ENCODE data around the gene LRRC45. TPM values are rescaled to one million over a fixed set of nuclear protein-coding genes. Genes with fewer than 3 reads are reported as not detected.

Gene LRRC45
- total RNA-seq, 1 experiment from 2014 or later = 35.2 TPM

- Histone ChIP-seq H3K27me3 (replicated peaks) (no peaks in the 10 kb centered on the region), H3K36me3 (peaks cover 87% of the 10 kb centered on the region), H3K9me3 (replicated peaks) (no peaks in the 10 kb centered on the region), H3K27ac (no peak overlapping the region), H3K4me1 (replicated peaks) (peaks cover 27% of the 10 kb centered on the region), H3K4me3 (no peak overlapping the region)
- no peak for DNase-seq (ENCODE audit: low read depth in 1 of 2, low spot score in 2 of 2)
Measured at GRCh38 chr17:82055023-82055964, 32.2 kb downstream of the LRRC45 start.

- no peak for DNase-seq (ENCODE audit: low read depth in 1 of 2, low spot score in 2 of 2)
- Histone ChIP-seq H3K27ac (no peak overlapping the region), H3K9me3 (replicated peaks) (no peaks in the 10 kb centered on the region), H3K4me1 (replicated peaks) (peaks cover 20% of the 10 kb centered on the region), H3K27me3 (replicated peaks) (no peaks in the 10 kb centered on the region), H3K4me3 (no peak overlapping the region), H3K36me3 (peaks cover 89% of the 10 kb centered on the region)
Measured at GRCh38 chr17:82055965-82056728, 33.0 kb downstream of the LRRC45 start.

- DNase-seq (ENCODE audit: low read depth in 1 of 2, low spot score in 2 of 2) = no peak
- H3K9me3 ChIP-seq (replicated peaks) = no peaks in the 10 kb centered on the region
- peaks cover 17% of the 10 kb centered on the region for H3K4me1 ChIP-seq (replicated peaks)
- no peak overlapping the region for H3K4me3 ChIP-seq
- no peak overlapping the region for H3K27ac ChIP-seq
- no peaks in the 10 kb centered on the region for H3K27me3 ChIP-seq (replicated peaks)
- peaks cover 92% of the 10 kb centered on the region for H3K36me3 ChIP-seq
Measured at GRCh38 chr17:82056729-82057621, 33.9 kb downstream of the LRRC45 start.

- Histone ChIP-seq H3K27ac (no peak overlapping the region), H3K36me3 (peaks cover 97% of the 10 kb centered on the region)
- no peak for DNase-seq (ENCODE audit: low read depth in 1 of 2, low spot score in 2 of 2)
Measured at GRCh38 chr17:82058230-82058854, 35.2 kb downstream of the LRRC45 start.

GRCh38 chr17:82058855-82059249, 35.7 kb downstream of the LRRC45 start:
- H3K36me3 ChIP-seq = peaks cover 97% of the 10 kb centered on the region
- H3K27me3 ChIP-seq (replicated peaks) = no peaks in the 10 kb centered on the region
- H3K9me3 ChIP-seq (replicated peaks) = no peaks in the 10 kb centered on the region
- H3K27ac ChIP-seq = no peak overlapping the region
- DNase-seq (ENCODE audit: low read depth in 1 of 2, low spot score in 2 of 2) = no peak
- H3K4me1 ChIP-seq (replicated peaks) = peaks cover 2% of the 10 kb centered on the region
- H3K4me3 ChIP-seq = no peak overlapping the region

More at GRCh38 chr17:82058230-82058854, 35.2 kb downstream of the LRRC45 start:
- Histone ChIP-seq H3K27me3 (replicated peaks) (no peaks in the 10 kb centered on the region), H3K4me3 (no peak overlapping the region), H3K4me1 (replicated peaks) (peaks cover 6% of the 10 kb centered on the region), H3K9me3 (replicated peaks) (no peaks in the 10 kb centered on the region)

- H3K27me3 ChIP-seq (replicated peaks) = no peaks in the 10 kb centered on the region
- no peak for DNase-seq (ENCODE audit: low read depth in 1 of 2, low spot score in 2 of 2)
- no peak overlapping the region for H3K27ac ChIP-seq
- no peak overlapping the region for H3K4me3 ChIP-seq
- H3K4me1 ChIP-seq (replicated peaks) = peaks cover 7% of the 10 kb centered on the region
- H3K9me3 ChIP-seq (replicated peaks) = no peaks in the 10 kb centered on the region
- H3K36me3 ChIP-seq = peaks cover 97% of the 10 kb centered on the region
Measured at GRCh38 chr17:82059272-82060000, 36.3 kb downstream of the LRRC45 start.

- no peak overlapping the region for H3K4me3 ChIP-seq
- H3K27ac ChIP-seq = no peak overlapping the region
- no peak for DNase-seq (ENCODE audit: low read depth in 1 of 2, low spot score in 2 of 2)
- H3K4me1 ChIP-seq (replicated peaks) = peaks cover 13% of the 10 kb centered on the region
- peaks cover 97% of the 10 kb centered on the region for H3K36me3 ChIP-seq
- no peaks in the 10 kb centered on the region for H3K27me3 ChIP-seq (replicated peaks)
- H3K9me3 ChIP-seq (replicated peaks) = no peaks in the 10 kb centered on the region
Measured at GRCh38 chr17:82060001-82060380, 36.9 kb downstream of the LRRC45 start.

GRCh38 chr17:82060614-82061013, 37.5 kb downstream of the LRRC45 start:
- peaks cover 97% of the 10 kb centered on the region for H3K36me3 ChIP-seq

GRCh38 chr17:82061047-82061925, 38.2 kb downstream of the LRRC45 start:
- Histone ChIP-seq H3K9me3 (replicated peaks) (no peaks in the 10 kb centered on the region), H3K27me3 (replicated peaks) (no peaks in the 10 kb centered on the region), H3K4me1 (replicated peaks) (peaks cover 20% of the 10 kb centered on the region), H3K27ac (no peak overlapping the region), H3K4me3 (no peak overlapping the region), H3K36me3 (peaks cover 90% of the 10 kb centered on the region)
- DNase-seq (ENCODE audit: low read depth in 1 of 2, low spot score in 2 of 2) = no peak

More at GRCh38 chr17:82060614-82061013, 37.5 kb downstream of the LRRC45 start:
- no peaks in the 10 kb centered on the region for H3K27me3 ChIP-seq (replicated peaks)
- no peak for DNase-seq (ENCODE audit: low read depth in 1 of 2, low spot score in 2 of 2)
- H3K4me1 ChIP-seq (replicated peaks) = peaks cover 13% of the 10 kb centered on the region
- no peak overlapping the region for H3K27ac ChIP-seq
- H3K9me3 ChIP-seq (replicated peaks) = no peaks in the 10 kb centered on the region
- H3K4me3 ChIP-seq = no peak overlapping the region

- DNase-seq (ENCODE audit: low read depth in 1 of 2, low spot score in 2 of 2) = no peak
- H3K9me3 ChIP-seq (replicated peaks) = no peaks in the 10 kb centered on the region
- H3K4me3 ChIP-seq = no peak overlapping the region
- H3K27ac ChIP-seq = no peak overlapping the region
- H3K27me3 ChIP-seq (replicated peaks) = no peaks in the 10 kb centered on the region
- H3K36me3 ChIP-seq = peaks cover 80% of the 10 kb centered on the region
- H3K4me1 ChIP-seq (replicated peaks) = peaks cover 21% of the 10 kb centered on the region
Measured at GRCh38 chr17:82062076-82062983, 39.2 kb downstream of the LRRC45 start.

GRCh38 chr17:82062984-82063368, 39.9 kb downstream of the LRRC45 start:
- no peaks in the 10 kb centered on the region for H3K9me3 ChIP-seq (replicated peaks)
- H3K27me3 ChIP-seq (replicated peaks) = no peaks in the 10 kb centered on the region
- DNase-seq (ENCODE audit: low read depth in 1 of 2, low spot score in 2 of 2) = no peak
- peaks cover 74% of the 10 kb centered on the region for H3K36me3 ChIP-seq
- peaks cover 21% of the 10 kb centered on the region for H3K4me1 ChIP-seq (replicated peaks)
- H3K4me3 ChIP-seq = no peak overlapping the region
- no peak overlapping the region for H3K27ac ChIP-seq

All from SJSA1 (cell line).